ENCODE data around the gene PARN.

- TF ChIP-seq CTCF (conservative IDR thresholded peaks at IDR 0.05), result no peak
- TF ChIP-seq ZFX (IDR thresholded peaks at IDR 0.05), result no peak
Measured at GRCh38 chr16:14539631-14540030, 90.4 kb downstream of the PARN start.

All from C4-2B (cell line).